AG04450 (cell line): ENCODE results near the gene SRD5A3. TPM values are rescaled to one million over a fixed set of nuclear protein-coding genes. Genes with fewer than 3 reads are reported as not detected.
"Not testable (repeated sequence)": the region's sequence is repeated elsewhere in the genome, so short reads cannot be mapped to it uniquely, and the experiment has no call there.

Experiments
- CTCF ChIA-PET: fragments of 300-600, 350-600 bp; formaldehyde crosslinking; extraction: SDS; loops from one replicate; lab custom pipeline; 2022; ENCODE audit warnings: antibody characterized with exemption, inconsistent platforms; lab: Charles Lee
- POLR2A ChIA-PET: fragments of 350-600 bp; formaldehyde crosslinking; extraction: SDS; loops from one replicate; lab custom pipeline; 2021; ENCODE audit warnings: antibody characterized with exemption, inconsistent platforms; lab: Yijun Ruan, JAX
- DNase-seq: peaks from one replicate; pipeline ENCODE4 v3.0.0-alpha.2; 2011; ENCODE audit warnings: low read depth, low spot score
- H3K27ac ChIP-seq: one replicate; pipeline ENCODE4 v1.5.1; 2012; ENCODE audit warnings: low read depth, low read length, control low read depth
- H3K27me3 ChIP-seq: one replicate; pipeline ENCODE4 v1.6.0; 2012; ENCODE audit warnings: low read length; ENCODE audit not compliant: control insufficient read depth, insufficient read depth
- H3K4me3 ChIP-seq: 2 replicates; pipeline ENCODE4 v1.5.1; 2011; ENCODE audit warnings: mild to moderate bottlenecking, low read depth, low read length, control low read depth
- H3K9me3 ChIP-seq: 2 replicates; pipeline ENCODE4 v1.5.1; 2012; ENCODE audit warnings: low read length; ENCODE audit not compliant: control insufficient read depth, insufficient read depth
- CTCF ChIP-seq: IDR thresholded peaks from 2 replicates; pipeline ENCODE4 v1.5.1; 2011; ENCODE audit warnings: low read depth, low read length, control low read depth, inconsistent platforms
- polyA plus RNA-seq: library from polyadenylated mRNA; depleted of rRNA; stranded (reverse); fragments of >200 nt; gene quantifications from 2 replicates; pipeline ENCODE4 v1.2.3, GENCODE V29; 2011

SRD5A3 gene
- polyA plus RNA-seq, 1 experiment = 15.8 TPM

GRCh38 chr4:55356991-55357461 is 11.0 kb downstream of the SRD5A3 start:
- no peaks in the 10 kb centered on the region for H3K27me3 ChIP-seq
- no peak overlapping the region for H3K4me3 ChIP-seq
- CTCF ChIA-PET = interaction anchor here (1.6 to 2.2 kb wide), 2 partner anchors 11 to 198 kb away, joined by 4 to 11 read pairs; partner anchors contain the start of gene SRD5A3
- POLR2A ChIA-PET = no interaction called here
- TF ChIP-seq CTCF = no peak
- no peaks in the 10 kb centered on the region for H3K9me3 ChIP-seq
- no peak for DNase-seq
- H3K27ac ChIP-seq = no peak overlapping the region

- ChIA-PET POLR2A (no interaction called here), CTCF (interaction anchor here (2.2 kb wide), 1 partner anchor 13 kb away, joined by 10 read pairs; the partner anchor contains the start of gene SRD5A3)
- H3K27ac ChIP-seq = no peak overlapping the region
- no peaks in the 10 kb centered on the region for H3K27me3 ChIP-seq
- TF ChIP-seq CTCF = no peak
- no peak overlapping the region for H3K4me3 ChIP-seq
- H3K9me3 ChIP-seq = no peaks in the 10 kb centered on the region
- no peak for DNase-seq
These were observed 12.2 kb downstream of the SRD5A3 start for GRCh38 chr4:55358246-55358645.

- POLR2A ChIA-PET = no interaction called here
These were observed 12.6 kb downstream of the SRD5A3 start for GRCh38 chr4:55358668-55359067.

GRCh38 chr4:55359397-55359916 is 13.4 kb downstream of the SRD5A3 start:
- no peak overlapping the region for H3K27ac ChIP-seq
- H3K9me3 ChIP-seq = no peaks in the 10 kb centered on the region
- H3K4me3 ChIP-seq = no peak overlapping the region
- CTCF ChIA-PET = interaction anchor here (1.2 to 2.2 kb wide), 2 partner anchors 12 to 14 kb away, joined by 5 to 10 read pairs; partner anchors contain the start of gene SRD5A3
- H3K27me3 ChIP-seq = no peaks in the 10 kb centered on the region
- no peak for DNase-seq
- TF ChIP-seq CTCF = no peak
- POLR2A ChIA-PET = no interaction called here

More at GRCh38 chr4:55358668-55359067, 12.6 kb downstream of the SRD5A3 start:
- Histone ChIP-seq H3K4me3 (no peak overlapping the region), H3K27me3 (no peaks in the 10 kb centered on the region), H3K9me3 (no peaks in the 10 kb centered on the region), H3K27ac (peak overlapping the region; percentile 52)
- TF ChIP-seq CTCF = no peak
- DNase-seq = no peak
- CTCF ChIA-PET = interaction anchor here (1.2 to 2.2 kb wide), 2 partner anchors 12 to 13 kb away, joined by 5 to 10 read pairs; partner anchors contain the start of gene SRD5A3

GRCh38 chr4:55362938-55363337 is 16.9 kb downstream of the SRD5A3 start:
- H3K4me3 ChIP-seq, H3K9me3 ChIP-seq, POLR2A ChIA-PET, DNase-seq, H3K27ac ChIP-seq, H3K27me3 ChIP-seq: not testable (repeated sequence)
- CTCF ChIA-PET = interaction anchor here (0.7 to 2.6 kb wide), 3 partner anchors 8 to 502 kb away, joined by 3 to 10 read pairs (median 6); partner anchors contain the start of gene SRD5A3
